GM12878 (cell line): ENCODE results near the gene CGA.

ENCODE experiments used
- CEBPB ChIP-seq, 2 experiments: fragments of 150-350 bp in 1 of 2; IDR thresholded peaks; 2 replicates each; pipeline ENCODE4 v1.6.1; 2012 to 2014; ENCODE audit warnings: low read depth in 2 of 2, low read length in 2 of 2, borderline replicate concordance in 1 of 2, inconsistent platforms in 1 of 2
- HDAC2 ChIP-seq: fragments of 200-600 bp; sonication (generic); IDR thresholded peaks from 2 replicates; pipeline ENCODE4 v1.6.1; 2017
- NFIC ChIP-seq: IDR thresholded peaks from 2 replicates; pipeline ENCODE4 v1.6.1; 2012; ENCODE audit warnings: low read depth, mild to moderate bottlenecking, inconsistent platforms, low read length, moderate library complexity
- POLR2AphosphoS2 ChIP-seq: IDR thresholded peaks from 2 replicates; pipeline ENCODE4 v1.6.1; 2011; ENCODE audit warnings: low read depth, mild to moderate bottlenecking, low read length, improper control_type of control experiment, moderate library complexity
- SMARCA5 ChIP-seq: fragments of 450-650 bp; IDR thresholded peaks from 2 replicates; pipeline ENCODE4 v1.6.1; 2017; ENCODE audit warnings: mild to moderate bottlenecking
- TF ChIP-seq, protein P1 (sequence below), 3 experiments: IDR thresholded peaks in 2 of 3; conservative IDR thresholded peaks in 1 of 3; 2 replicates each; pipeline ENCODE4 v1.5.1; 2011; ENCODE audit warnings: low read depth in 3 of 3, low read length in 3 of 3, mild to moderate bottlenecking in 3 of 3, control low read depth in 2 of 3, moderate library complexity in 2 of 3, inconsistent platforms in 1 of 3, mixed read lengths in 1 of 3; ENCODE audit not compliant: control insufficient read depth in 2 of 3, insufficient read depth in 1 of 3; ENCODE audit errors: extremely low read depth in 1 of 3

DNA sequence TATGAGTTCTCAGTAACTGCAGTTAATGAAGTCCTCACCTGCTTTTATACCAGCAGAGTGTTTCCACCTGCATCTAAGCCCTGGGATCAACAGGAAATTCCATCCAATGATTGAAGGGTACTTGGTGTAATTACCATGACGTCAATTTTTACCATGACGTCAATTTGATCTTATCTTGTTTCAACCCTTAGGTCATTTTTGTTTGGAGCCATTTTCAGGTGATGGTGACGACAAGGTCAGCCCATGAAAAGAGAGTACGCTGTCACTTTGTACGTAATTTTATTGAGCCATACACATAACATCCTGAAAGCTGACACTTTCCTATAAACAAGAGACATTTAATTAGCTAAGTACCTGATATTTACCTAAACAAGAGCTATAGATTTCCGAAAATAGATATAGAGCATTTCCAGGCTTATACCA lies at the start of gene CGA:
- TF ChIP-seq SMARCA5, result no peak
- no peak for TF ChIP-seq CEBPB (IDR thresholded peaks at IDR 0.05; ENCODE audit: borderline replicate concordance in 1 of 2, low read depth in 2 of 2, low read length in 2 of 2)
- no peak for TF ChIP-seq HDAC2
- TF ChIP-seq, protein P1, sequence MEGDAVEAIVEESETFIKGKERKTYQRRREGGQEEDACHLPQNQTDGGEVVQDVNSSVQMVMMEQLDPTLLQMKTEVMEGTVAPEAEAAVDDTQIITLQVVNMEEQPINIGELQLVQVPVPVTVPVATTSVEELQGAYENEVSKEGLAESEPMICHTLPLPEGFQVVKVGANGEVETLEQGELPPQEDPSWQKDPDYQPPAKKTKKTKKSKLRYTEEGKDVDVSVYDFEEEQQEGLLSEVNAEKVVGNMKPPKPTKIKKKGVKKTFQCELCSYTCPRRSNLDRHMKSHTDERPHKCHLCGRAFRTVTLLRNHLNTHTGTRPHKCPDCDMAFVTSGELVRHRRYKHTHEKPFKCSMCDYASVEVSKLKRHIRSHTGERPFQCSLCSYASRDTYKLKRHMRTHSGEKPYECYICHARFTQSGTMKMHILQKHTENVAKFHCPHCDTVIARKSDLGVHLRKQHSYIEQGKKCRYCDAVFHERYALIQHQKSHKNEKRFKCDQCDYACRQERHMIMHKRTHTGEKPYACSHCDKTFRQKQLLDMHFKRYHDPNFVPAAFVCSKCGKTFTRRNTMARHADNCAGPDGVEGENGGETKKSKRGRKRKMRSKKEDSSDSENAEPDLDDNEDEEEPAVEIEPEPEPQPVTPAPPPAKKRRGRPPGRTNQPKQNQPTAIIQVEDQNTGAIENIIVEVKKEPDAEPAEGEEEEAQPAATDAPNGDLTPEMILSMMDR (IDR thresholded peaks at IDR 0.05 in 2 of 3, conservative IDR thresholded peaks at IDR 0.05 in 1 of 3; ENCODE audit: control insufficient read depth in 2 of 3, extremely low read depth in 1 of 3, insufficient read depth in 1 of 3, low read depth in 3 of 3, low read length in 3 of 3), result no peak
- TF ChIP-seq NFIC, result no peak
- TF ChIP-seq POLR2AphosphoS2, result no peak
